SIG-M5 (cell line): ENCODE data around the gene TUT1.
"Not testable (repeated sequence)": the region's sequence is repeated elsewhere in the genome, so short reads cannot be mapped to it uniquely, and the experiment has no call there.

Source experiments
- DNase-seq: peaks from one replicate; lab custom pipeline; 2025; lab: John Stamatoyannopoulos, UW

TUT1 gene

GRCh38 chr11:62591448-62592145 is at the start of gene TUT1:
TUT1 (minus strand) TSS chr11:62591523; CDS start chr11:62591485, 38 bp downstream.
- peak; percentile 92 for DNase-seq

- DNase-seq: no peak
These were observed 41.2 kb upstream of the TUT1 start for GRCh38 chr11:62632492-62632891.

GRCh38 chr11:62627713-62628112 is 36.4 kb upstream of the TUT1 start:
- no peak for DNase-seq

- no peak for DNase-seq
These were observed 31.3 kb upstream of the TUT1 start for GRCh38 chr11:62622476-62623089.

- DNase-seq: peak; percentile 46
These were observed 30.5 kb upstream of the TUT1 start, which contains the start of gene B3GAT3 for GRCh38 chr11:62621567-62622470. B3GAT3 (minus strand) TSS chr11:62621986; CDS start chr11:62621947, 39 bp downstream.

- DNase-seq: no peak
These were observed 29.8 kb upstream of the TUT1 start for GRCh38 chr11:62621027-62621566.

- DNase-seq: not testable (repeated sequence)
These were observed 25.6 kb upstream of the TUT1 start for GRCh38 chr11:62616957-62617356.

- DNase-seq: no peak
These were observed 24.2 kb upstream of the TUT1 start for GRCh38 chr11:62615521-62615920.

GRCh38 chr11:62614275-62614674 is 23.0 kb upstream of the TUT1 start:
- no peak for DNase-seq

GRCh38 chr11:62613291-62613778 is 22.0 kb upstream of the TUT1 start:
- DNase-seq: no peak

GRCh38 chr11:62612366-62613290 is 21.3 kb upstream of the TUT1 start, which contains the start of the genes EML3 and ROM1:
EML3 (minus strand) TSS chr11:62612775; CDS start chr11:62612457, 318 bp downstream.
ROM1 (plus strand) TSS chr11:62613257; CDS start chr11:62613282, 25 bp downstream.
- DNase-seq: no peak

GRCh38 chr11:62611705-62612365 is 20.5 kb upstream of the TUT1 start:
- DNase-seq: no peak

GRCh38 chr11:62610814-62611704 is 19.7 kb upstream of the TUT1 start:
- no peak for DNase-seq

GRCh38 chr11:62610403-62610802 is 19.1 kb upstream of the TUT1 start:
- no peak for DNase-seq

GRCh38 chr11:62608776-62609175 is 17.5 kb upstream of the TUT1 start:
- no peak for DNase-seq

GRCh38 chr11:62607714-62608113 is 16.4 kb upstream of the TUT1 start:
- DNase-seq: no peak

- DNase-seq: no peak
These were observed 14.6 kb upstream of the TUT1 start for GRCh38 chr11:62605902-62606301.

GRCh38 chr11:62605467-62605866 is 14.1 kb upstream of the TUT1 start:
- DNase-seq: no peak

- no peak for DNase-seq
These were observed 13.3 kb upstream of the TUT1 start for GRCh38 chr11:62604460-62605120.
